Stimulated activated CD8-positive, alpha-beta memory T cell treated with anti-CD3 and anti-CD28 coated beads, Interleukin-12 subunit alpha, Interleukin-12 subunit beta, amount 100 ng/mL, for 24 hours (primary cell): ENCODE results near the gene OR1I1.

Experiments used
- DNase-seq: peaks from one replicate; pipeline ENCODE4 v3.0.0-alpha.2; 2020; ENCODE audit errors: extremely low read depth

The OR1I1 gene

DNA sequence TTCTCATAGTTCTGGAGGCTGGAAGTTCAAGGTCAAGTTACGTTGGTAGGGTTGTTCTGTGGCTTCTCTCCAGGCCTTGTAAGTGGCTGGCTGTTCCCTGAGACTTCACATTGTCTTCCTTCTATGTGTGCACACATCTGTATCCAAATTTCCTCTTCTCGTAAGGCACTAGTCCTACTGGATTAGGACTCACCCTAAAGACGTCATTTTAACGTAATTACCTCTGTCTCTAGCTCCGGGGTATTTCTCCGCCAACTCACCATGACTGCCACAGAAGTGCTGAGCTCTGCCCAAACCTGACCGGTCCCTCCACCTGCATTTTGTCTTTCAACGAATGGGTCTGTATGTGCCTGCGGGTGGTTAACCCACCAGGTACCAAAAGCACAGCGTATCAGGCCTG lies 16.4 kb downstream of the OR1I1 start:
- DNase-seq: no peak

- no peak for DNase-seq
Measured at GRCh38 chr19:15099017-15099582, 17.1 kb downstream of the OR1I1 start.

DNA sequence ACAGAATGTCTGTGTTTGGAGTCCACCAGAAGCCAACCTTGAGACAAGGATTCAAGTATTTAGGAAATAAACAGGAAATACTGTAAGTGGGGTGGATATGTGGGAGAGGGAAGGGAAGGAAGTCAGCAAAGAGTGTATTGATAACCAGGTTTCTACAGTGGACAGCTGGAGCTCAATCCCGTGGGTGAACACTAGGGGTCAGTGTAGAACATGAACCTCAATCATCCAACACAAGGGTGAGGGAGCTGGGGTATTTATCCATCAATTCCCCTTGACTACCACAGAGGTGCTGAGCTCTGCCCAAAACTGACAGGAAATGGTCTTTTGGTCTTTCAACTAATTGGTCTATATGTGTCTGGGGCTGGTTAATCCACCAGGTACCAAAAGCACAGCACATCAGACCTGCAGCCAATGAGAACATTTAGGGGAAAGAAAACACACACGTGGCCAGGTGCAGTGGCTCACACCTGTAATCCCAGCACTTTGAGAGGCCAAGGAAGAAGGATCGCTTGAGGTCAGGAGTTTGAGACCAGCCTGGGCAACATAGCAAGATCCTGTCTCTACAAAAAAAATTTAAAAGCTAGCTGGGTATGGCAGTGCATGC lies 19.6 kb downstream of the OR1I1 start:
- no peak for DNase-seq

- no peak for DNase-seq
Measured at GRCh38 chr19:15104003-15104402, 22.0 kb downstream of the OR1I1 start.

DNA sequence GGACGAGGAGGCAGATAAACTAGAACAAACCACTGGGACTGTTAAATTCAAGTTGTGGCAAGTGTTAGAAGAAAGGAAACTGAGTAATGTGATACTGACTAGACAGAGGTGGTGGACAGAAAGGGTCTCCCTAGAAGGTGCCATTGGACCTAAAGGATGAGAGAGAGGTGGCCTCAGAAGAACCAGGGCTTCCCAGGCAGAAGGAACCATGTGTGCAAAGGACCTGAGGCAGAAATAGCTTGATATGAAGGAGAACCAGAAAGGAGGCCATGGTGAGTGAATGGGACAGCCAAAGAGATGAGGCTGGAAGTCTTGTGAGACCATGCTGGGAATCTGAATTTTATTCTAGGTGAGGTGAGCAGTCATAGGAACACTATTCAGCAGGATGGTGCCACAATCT lies 22.4 kb downstream of the OR1I1 start:
- no peak for DNase-seq

DNA sequence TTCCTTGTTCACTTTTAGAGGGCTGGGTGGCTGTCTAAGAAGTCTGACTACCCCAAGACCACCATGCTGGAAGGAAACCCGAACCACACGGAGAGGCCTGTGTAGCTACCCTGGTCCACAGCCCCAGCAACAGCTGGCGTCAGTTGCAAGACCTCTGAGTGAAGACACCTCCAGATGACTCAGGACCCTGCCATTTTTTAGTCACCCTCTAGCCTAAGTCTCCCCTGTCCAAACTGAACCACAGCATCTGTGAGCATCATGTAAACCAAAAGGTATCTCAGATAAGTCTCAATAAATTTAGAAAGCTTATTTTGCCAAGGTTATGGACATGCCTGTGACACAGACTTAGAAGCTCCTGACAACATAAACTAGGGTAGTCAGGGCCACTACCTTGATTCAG lies 23.0 kb downstream of the OR1I1 start:
- no peak for DNase-seq

DNA sequence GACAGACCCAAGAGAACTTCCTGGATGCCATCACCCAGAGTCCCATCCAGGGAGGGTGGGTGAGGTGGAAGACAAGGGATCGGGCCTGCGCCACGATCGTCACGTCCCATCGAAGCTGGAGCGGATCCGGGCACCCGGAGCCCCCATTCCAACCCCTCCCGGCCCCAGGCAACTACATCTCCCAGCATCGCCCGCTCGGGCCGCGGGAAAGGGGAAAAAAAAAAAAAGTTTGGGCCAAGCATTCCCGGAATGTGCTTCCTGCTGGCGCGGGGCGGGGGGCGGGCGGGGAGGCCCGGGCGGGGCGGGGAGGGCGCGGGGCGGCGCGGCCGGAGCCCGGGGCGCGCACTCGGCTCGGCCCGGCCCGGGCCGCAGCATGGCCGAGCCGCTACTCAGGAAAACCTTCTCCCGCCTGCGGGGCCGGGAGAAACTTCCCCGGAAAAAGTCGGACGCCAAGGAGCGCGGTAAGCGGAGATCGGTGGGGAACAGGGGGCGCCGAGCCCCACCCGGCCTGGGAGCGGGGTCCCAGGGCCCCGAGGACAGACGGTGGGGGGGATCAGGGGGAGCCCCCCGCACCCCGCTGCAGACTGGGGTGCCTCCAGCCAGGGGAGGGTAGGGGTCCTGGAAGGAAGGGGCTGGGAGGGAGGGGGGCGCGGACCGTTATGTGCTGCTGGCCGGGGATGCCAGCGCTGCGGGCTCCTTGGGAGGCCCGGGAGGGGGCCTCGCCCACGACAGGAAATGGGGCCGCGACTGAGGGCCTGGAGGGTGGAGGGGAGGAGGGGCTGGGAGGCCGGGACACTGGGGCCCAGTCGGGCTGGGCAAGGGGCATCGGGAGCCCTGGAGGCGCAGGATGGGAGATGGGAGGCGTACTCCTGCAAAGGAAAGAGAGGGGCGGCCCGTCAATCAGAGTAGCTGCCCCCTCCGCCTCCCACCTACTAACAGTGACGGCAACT lies 25.3 kb downstream of the OR1I1 start, which contains the start of gene SYDE1:
TSS of gene SYDE1 (plus strand) at position 341 of the 950 bp plus-strand sequence. CDS start at position 374, 33 bp downstream.
- no peak for DNase-seq

- DNase-seq: no peak
Measured at GRCh38 chr19:15108145-15108844, 26.3 kb downstream of the OR1I1 start.

DNA sequence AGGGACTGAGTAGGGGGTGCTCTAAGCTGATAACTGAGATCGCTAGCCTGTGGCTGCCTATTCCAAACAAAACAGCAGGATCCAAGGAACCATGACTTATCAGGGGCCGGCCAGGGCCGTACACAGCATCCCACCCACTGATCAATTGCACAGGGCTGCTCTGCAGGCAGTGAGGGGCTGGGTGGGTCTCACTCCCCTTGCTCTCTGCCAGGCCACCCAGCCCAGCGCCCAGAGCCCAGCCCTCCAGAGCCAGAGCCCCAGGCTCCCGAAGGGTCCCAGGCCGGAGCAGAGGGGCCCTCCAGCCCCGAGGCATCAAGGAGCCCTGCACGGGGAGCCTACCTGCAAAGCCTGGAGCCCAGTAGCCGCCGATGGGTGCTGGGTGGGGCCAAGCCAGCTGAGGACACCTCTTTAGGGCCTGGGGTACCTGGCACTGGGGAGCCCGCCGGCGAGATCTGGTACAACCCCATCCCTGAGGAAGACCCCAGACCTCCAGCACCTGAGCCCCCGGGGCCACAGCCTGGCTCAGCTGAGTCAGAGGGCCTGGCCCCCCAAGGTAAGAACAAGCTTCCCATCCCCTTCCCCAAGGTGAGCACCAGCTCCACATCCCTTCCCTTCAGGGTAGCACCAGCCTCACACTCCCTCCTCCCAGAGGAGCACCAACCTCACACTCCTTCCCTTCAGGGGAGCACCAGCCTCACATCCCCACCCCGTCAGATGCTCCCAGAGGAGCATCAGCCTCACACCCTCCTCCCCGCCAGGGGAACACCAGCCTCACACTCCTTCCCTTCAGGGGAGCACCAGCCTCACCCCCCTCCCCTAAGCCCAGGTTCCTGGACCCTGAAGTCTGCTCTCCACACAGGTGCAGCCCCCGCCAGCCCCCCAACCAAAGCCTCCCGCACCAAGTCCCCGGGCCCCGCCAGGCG lies 27.1 kb downstream of the OR1I1 start:
- DNase-seq: no peak

DNA sequence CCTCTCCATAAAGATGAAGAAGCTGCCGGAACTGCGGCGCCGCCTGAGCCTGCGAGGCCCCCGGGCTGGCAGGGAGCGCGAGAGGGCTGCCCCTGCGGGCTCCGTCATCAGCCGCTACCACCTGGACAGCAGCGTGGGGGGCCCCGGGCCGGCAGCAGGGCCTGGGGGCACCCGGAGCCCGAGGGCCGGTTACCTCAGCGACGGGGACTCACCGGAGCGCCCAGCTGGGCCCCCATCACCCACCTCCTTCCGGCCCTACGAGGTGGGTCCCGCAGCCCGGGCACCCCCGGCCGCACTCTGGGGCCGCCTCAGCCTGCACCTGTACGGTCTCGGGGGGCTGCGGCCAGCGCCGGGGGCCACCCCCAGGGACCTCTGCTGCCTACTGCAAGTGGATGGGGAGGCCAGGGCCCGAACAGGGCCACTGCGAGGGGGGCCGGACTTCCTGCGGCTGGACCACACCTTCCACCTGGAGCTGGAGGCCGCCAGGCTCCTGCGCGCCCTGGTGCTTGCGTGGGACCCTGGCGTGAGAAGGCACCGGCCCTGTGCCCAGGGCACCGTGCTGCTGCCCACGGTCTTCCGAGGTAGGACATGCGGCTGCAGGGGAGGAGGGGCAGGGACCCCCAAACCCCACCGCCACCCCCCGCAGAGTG lies 27.9 kb downstream of the OR1I1 start:
- DNase-seq: no peak

DNA sequence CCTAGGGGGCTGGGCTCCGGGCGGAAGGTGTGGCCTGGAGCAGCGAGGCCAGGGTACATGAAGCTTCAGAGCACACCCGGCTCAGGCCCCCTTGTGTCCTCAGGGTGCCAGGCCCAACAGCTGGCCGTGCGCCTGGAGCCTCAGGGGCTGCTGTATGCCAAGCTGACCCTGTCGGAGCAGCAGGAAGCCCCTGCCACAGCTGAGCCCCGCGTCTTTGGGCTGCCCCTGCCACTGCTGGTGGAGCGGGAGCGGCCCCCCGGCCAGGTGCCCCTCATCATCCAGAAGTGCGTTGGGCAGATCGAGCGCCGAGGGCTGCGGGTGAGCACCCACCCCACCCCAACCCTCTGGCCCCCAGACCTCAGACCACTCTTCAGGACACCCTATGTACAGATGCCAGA lies 28.4 kb downstream of the OR1I1 start:
- no peak for DNase-seq

GRCh38 chr19:15111758-15112157 lies 29.7 kb downstream of the OR1I1 start:
- no peak for DNase-seq

DNA sequence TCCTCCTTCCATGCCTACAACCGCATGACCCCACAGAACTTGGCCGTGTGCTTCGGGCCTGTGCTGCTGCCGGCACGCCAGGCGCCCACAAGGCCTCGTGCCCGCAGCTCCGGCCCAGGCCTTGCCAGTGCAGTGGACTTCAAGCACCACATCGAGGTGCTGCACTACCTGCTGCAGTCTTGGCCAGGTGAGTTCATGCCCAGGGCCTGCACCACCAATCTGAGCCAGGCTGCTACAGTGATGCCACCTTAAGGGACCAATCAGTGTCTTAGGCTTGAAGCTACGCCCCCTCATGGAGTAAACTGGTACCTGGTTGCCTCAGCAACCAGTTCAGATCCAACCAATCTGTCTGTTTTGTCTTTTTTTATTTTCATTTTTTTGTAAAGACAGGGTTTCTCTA lies 30.4 kb downstream of the OR1I1 start:
- DNase-seq: no peak

DNA sequence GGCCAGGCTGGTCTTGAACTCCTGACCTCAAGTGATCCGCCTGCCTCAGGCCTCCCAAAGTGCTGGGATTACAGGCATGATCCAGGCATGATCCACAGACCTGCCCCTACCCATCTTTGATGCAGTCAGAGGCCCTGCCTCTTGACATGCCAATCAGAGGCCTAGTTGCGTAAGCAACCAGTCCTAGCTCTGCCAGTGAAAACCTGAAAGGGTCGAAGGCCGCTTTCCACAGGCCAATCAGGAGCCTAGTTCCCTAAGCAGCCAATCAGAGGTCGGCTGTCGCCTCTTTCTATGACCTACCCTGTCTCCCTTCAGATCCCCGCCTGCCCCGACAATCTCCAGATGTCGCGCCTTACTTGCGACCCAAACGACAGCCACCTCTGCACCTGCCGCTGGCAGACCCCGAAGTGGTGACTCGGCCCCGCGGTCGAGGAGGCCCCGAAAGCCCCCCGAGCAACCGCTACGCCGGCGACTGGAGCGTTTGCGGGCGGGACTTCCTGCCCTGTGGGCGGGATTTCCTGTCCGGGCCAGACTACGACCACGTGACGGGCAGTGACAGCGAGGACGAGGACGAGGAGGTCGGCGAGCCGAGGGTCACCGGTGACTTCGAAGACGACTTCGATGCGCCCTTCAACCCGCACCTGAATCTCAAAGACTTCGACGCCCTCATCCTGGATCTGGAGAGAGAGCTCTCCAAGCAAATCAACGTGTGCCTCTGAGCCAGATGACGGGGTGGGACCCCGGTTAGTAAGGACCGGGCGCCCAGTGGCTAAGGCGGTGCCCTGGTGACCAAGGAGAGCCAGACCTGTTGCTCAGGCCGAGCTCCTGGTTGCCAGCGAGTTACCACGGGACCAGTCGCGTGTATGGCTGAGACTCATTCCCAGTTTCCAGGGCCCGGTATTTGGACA lies 31.5 kb downstream of the OR1I1 start:
- DNase-seq: no peak

- no peak for DNase-seq
Measured at GRCh38 chr19:15114153-15114540, 32.1 kb downstream of the OR1I1 start.

GRCh38 chr19:15115080-15115479 lies 33.1 kb downstream of the OR1I1 start:
- DNase-seq: no peak

DNA sequence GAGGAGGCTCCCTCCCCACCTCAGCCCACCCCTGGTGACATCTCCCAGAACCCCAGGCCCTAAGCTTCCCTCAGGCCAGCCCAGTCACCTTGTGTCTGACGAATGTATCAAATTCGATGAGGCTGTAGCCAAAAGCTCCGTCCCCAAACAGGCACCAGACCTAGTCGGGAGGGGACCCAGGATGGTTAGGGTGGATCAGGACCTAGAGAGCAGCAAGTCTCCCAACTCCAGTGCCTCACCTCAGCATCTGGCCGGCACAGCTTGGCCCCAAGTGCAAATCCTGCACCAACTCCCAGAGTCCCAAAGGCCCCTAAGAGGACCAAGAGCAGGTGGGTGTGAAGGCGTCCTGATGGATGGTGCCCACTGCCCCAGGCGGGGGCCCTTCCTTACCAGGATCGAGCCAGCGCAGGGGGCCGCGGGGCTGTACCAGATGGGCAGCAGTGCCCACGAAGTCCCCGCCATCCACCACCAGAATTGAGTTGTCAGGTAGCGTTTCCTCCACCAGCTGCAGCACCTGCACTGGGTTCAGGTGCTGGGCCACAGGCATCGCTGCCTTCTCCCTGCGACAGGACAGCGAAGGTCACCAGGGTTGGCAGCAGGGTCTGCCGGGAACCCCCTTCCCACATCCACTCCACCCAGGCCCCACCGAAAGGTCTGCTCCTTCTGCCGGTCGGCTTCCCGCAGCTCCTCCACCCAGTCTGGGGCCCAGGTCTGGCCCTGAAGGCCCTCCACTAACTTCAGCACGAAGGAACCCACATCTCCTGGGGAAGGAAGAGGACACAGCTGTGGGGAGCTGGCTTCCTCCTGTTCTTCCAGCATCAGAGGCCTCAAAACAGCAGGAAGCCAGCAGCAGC lies 34.0 kb downstream of the OR1I1 start:
- no peak for DNase-seq

GRCh38 chr19:15116856-15117255 lies 34.8 kb downstream of the OR1I1 start:
- DNase-seq: no peak

DNA sequence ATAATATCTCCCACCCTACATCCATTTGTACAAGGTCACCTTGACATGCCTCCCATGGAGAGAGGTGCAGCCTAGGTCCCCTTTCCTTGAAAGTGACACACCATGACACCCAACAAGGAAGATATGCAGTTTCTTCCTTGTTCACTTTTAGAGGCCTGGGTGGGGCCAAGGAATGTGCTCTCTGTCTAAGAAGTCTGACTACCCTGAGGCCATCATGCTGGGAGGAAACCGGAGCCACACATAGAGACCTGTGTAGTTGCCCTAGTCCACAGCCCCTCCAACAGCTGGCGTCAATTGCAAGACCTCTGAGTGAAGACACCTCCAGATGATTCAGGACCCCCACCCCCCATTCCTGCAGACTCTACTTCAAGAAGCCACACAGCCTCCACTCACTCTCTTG lies 36.2 kb downstream of the OR1I1 start:
- DNase-seq: no peak
